ENCODE measurements around the gene PDS5A.
"Not testable (repeated sequence)": the region's sequence is repeated elsewhere in the genome, so short reads cannot be mapped to it uniquely, and the experiment has no call there.

PDS5A gene

GRCh38 chr4:39977489-39978377, at the start of gene PDS5A:
Gene PDS5A (minus strand): TSS chr4:39977911. CDS start chr4:39976577, 1,334 bp downstream.
- CTCF ChIA-PET = interaction anchor here (0.6 to 2.8 kb wide), 57 partner anchors 9 to 517 kb away, joined by 3 to 35 read pairs (median 4); partner anchors contain the start of genes N4BP2, UBE2K and UGDH
- POLR2A ChIA-PET = no interaction called here
- no peak for DNase-seq (ENCODE audit: low read depth, low spot score)
- peak within 1 kb of the TSS; percentile 80 for H3K4me3 ChIP-seq (ENCODE audit: low read depth, low read length)
- peak; percentile 86 for TF ChIP-seq CTCF (IDR thresholded peaks at IDR 0.05; ENCODE audit: insufficient read depth, low read length, missing control alignments)

- H3K4me3 ChIP-seq (ENCODE audit: low read depth, low read length); DNase-seq (ENCODE audit: low read depth, low spot score); POLR2A ChIA-PET; CTCF ChIA-PET: not testable (repeated sequence)
These were observed 46.3 kb upstream of the PDS5A start for GRCh38 chr4:40024049-40024448.

- POLR2A ChIA-PET; H3K4me3 ChIP-seq (ENCODE audit: low read depth, low read length); DNase-seq (ENCODE audit: low read depth, low spot score); CTCF ChIA-PET: not testable (repeated sequence)
These were observed 43.4 kb upstream of the PDS5A start for GRCh38 chr4:40021116-40021515.

GRCh38 chr4:40020221-40020620, 42.5 kb upstream of the PDS5A start:
- POLR2A ChIA-PET = no interaction called here
- CTCF ChIA-PET = no interaction called here
- TF ChIP-seq CTCF (IDR thresholded peaks at IDR 0.05; ENCODE audit: insufficient read depth, low read length, missing control alignments) = no peak
- DNase-seq (ENCODE audit: low read depth, low spot score) = no peak
- no peak overlapping the region for H3K4me3 ChIP-seq (ENCODE audit: low read depth, low read length)

GRCh38 chr4:40016007-40016406, 38.3 kb upstream of the PDS5A start:
- no peak overlapping the region for H3K4me3 ChIP-seq (ENCODE audit: low read depth, low read length)
- ChIA-PET CTCF (no interaction called here), POLR2A (no interaction called here)
- no peak for TF ChIP-seq CTCF (IDR thresholded peaks at IDR 0.05; ENCODE audit: insufficient read depth, low read length, missing control alignments)
- DNase-seq (ENCODE audit: low read depth, low spot score) = no peak

GRCh38 chr4:40003986-40004385, 26.3 kb upstream of the PDS5A start:
- peak; percentile 23 for DNase-seq (ENCODE audit: low read depth, low spot score)
- POLR2A ChIA-PET = no interaction called here
- CTCF ChIA-PET = no interaction called here
- TF ChIP-seq CTCF (IDR thresholded peaks at IDR 0.05; ENCODE audit: insufficient read depth, low read length, missing control alignments) = no peak
- no peak overlapping the region for H3K4me3 ChIP-seq (ENCODE audit: low read depth, low read length)

- no peak for DNase-seq (ENCODE audit: low read depth, low spot score)
- H3K4me3 ChIP-seq (ENCODE audit: low read depth, low read length) = no peak overlapping the region
- CTCF ChIA-PET = interaction anchor here (1.6 kb wide), 1 partner anchor 22 kb away, joined by 7 read pairs; no protein-coding TSS in a partner anchor
- TF ChIP-seq CTCF (IDR thresholded peaks at IDR 0.05; ENCODE audit: insufficient read depth, low read length, missing control alignments) = no peak
- POLR2A ChIA-PET = no interaction called here
These were observed 23.0 kb upstream of the PDS5A start for GRCh38 chr4:40000711-40001110.
